HG03378 (cell line): ENCODE data around the gene WDR93.

Experiments
- ATAC-seq: cut with Tn5 transposase; IDR thresholded peaks from one replicate; pipeline ENCODE4 v1.9.1; 2021; ENCODE audit warnings: mild to moderate bottlenecking, moderate library complexity; ENCODE audit not compliant: unreplicated experiment

WDR93 gene

DNA sequence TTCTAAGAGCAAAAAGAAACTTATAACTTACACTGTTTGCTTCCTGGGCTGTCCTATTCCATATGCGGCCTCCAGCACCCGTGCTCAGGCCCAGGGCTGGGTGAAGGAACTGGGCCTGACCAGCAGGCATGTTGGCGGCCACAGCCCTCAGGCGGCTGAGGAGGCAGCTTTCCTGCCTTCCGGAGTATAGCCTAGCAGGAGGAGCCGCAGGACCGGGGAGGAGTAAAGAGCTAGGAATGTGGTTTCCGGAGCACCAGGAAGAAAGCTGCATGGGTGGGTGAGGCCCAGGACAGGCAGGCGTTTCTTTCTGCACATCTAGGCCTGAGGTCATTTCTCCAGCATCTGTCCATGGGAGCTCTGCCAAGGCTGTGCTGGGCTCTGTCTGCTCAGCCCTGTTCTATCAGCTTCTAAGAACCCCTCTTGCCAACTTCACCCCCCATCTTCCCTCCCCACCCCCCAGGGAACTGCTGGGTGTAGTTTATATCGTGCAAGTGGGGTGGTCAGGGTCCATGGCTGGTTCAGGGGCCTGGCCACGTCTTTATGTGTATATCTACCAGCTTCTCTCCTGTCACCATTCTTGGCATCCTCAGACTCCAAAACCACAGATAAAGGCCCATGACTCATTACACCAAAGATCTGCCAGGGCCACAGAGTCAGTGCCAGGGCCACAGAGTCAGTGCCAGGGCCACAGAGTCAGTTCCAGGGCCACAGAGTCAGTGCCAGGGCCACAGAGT, 27.6 kb upstream of the WDR93 start:
- ATAC-seq = no peak

DNA sequence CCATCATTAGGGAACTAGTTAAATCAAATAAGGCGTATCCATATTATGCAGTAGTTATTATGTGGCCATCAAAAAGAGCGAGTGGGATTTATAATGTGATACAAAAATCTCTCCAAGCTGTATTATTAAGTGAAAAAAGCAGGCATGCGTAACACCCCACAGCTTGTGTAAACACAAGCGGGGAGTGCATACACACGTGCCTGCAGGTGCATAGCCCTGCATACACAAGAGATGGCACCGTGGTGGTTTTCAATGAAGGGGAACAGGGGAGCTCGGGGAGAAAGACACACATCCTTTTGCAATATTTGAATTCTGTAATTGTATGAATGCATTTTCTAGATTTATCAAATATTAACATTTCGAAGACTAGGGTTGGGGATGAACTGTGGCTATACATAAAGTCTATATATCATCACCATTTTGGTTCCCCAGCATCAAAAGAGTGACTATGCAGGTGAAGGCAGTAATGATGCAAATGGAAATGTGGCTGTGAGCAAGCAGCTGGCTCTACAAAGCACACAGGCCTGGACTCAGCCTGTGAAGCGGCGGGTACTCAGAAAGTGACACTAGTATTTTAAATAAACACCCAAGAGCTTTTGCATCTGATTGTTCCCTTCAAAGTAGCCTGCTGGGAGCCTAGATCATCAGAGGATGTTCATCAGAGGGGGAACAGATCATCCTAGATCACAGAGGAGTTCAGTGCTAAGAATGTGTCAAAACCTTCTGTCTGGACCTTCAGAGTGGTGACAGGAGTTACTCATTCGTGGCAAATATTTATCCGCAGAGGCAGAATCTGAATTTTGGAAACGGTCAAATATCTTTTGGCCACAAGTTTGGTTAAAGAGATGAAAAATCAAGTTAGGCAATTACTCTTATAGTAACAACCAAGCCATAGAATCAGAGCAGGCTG, 25.9 kb upstream of the WDR93 start:
- no peak for ATAC-seq

- no peak for ATAC-seq
These were observed 25.0 kb upstream of the WDR93 start for GRCh38 chr15:89665449-89666181.

DNA sequence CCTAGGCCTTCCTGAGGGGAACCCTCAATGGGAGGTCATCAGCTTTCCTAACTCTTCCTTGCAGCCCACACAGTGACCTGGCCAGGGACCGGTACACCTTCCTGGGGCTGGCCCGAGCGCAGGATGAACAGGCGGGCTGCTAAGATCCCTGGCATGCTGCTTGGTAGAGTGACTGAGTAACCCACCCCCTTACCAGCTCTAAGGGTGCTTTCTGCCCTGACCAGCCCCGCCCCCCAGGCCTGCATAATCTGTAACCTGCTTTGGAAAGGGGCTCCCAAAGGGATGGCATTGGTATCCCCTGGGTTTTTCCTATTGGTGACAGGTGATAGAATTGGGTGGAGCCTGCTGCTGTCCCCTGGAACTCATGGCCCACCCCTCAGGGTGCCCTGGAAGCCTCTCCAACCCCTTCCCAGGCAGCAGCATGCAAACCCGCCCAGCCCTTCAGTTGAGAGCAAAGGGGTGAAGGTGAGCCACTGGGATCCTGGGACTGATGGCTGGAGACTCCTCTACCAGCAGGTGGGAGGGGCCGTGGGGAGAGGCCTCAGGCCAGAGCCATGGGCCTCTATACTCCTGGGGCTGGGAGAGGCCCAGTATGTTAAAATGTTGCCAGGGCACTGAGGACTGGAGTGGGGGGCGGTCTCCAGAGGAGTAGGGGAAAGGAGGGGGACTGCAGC, 24.3 kb upstream of the WDR93 start:
- no peak for ATAC-seq

- ATAC-seq = no peak
These were observed 23.5 kb upstream of the WDR93 start for GRCh38 chr15:89666858-89667705.

DNA sequence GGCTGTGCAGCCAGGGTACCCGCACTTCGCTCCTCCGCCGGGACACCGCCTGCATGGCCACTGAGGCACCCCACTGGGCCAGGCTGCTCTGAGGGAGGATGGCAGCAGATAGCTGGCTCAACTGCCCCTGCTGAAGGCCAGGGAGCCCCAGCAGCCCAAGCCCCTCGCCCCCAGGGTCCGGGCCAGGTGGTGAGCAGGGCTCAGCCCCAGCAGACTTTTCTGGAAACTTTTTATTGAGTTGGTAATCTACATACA, 23.0 kb upstream of the WDR93 start:
- no peak for ATAC-seq

- ATAC-seq = no peak
These were observed 22.4 kb upstream of the WDR93 start for GRCh38 chr15:89668171-89668570.

- no peak for ATAC-seq
These were observed 21.2 kb upstream of the WDR93 start for GRCh38 chr15:89669309-89669865.

DNA sequence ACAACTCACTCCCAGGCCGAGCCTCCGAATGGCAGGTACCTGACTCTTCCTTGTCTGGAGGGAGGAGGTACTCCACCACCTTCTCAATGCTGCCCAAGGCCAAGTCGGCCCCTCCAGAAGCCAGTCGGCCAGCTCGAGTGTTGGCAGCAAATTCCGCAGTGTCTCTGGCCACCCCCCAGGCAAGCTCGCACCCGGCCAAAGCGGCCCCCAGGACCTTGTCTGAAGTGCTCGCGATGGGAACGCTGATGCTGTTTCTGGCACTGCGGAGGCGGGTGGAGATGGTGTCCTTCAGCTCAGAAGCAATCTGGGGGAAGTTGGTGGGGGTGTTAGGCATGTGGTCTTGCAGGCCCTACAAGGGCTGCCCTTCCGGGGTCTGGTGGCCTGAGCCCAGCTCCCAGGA, 20.7 kb upstream of the WDR93 start:
- no peak for ATAC-seq

DNA sequence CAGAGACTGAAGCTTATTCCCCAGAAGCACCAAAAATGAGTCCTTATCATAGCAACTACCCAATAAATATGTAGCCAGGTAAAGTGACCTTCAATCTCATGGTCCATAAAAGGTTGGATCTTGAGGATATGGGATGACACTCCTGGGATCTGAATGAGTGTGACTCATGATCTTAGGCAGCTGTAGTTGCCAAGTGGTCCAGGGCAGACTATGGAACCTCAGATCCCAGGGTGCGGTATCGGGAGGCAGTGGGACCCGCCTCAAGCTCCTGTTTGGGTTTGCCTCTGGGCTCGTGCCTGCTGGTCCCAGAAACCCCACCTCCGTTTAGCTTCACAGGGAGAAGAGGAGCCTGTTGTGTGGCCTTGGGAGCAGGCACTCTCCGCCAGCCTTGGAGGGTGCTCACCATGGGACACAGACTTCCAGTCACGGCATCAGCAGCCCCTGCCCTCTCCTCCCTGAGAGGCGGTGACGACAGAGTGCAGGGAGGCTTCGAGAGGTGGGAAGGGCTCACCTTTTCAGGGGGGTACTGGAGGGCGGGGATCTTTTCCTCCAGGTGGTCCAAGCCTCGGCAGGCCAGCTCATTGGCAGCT, 19.5 kb upstream of the WDR93 start:
- no peak for ATAC-seq

DNA sequence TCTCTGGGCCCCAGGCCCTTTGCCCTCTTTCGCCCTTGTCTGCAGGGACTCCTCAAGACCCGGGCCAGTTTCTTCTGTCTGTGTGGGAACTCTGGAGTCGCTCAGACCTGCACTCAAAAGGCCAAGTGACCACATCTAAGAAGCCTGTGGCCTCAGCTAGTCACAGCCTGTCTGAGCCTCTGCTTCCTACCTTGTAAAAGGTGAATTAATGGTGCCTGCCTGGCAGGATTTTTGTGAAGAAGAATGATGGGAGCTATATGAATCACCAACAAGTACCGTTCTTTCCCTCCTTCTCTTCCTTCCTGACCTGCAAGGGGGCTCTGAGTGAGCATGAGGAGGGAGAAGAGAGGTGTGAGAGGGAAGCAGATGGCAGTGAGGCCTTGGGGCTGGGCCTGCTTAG, 18.9 kb upstream of the WDR93 start:
- ATAC-seq = no peak

- ATAC-seq = no peak
These were observed 18.1 kb upstream of the WDR93 start for GRCh38 chr15:89672221-89673164.

- no peak for ATAC-seq
These were observed 17.5 kb upstream of the WDR93 start for GRCh38 chr15:89673165-89673512.

DNA sequence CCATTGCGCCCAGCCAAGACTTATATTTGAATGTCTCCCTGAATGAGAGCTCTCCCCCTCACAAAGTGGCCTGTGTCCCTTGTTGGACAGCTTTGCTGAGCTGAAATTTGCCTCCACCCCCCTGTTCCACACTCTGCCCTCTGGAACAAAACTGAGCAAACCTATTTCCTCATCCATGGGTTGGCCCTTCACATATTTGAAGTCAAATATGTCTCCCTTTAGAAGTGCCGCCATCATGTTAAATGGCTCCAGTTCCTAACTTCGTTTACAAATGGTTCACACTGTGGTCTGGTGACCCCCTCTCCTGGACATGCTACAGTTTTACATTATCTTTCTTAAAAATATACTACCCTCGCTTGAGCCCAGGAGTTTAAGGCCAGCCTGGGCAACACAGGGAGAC, 16.1 kb upstream of the WDR93 start:
- ATAC-seq = no peak

- ATAC-seq = no peak
These were observed 15.0 kb upstream of the WDR93 start for GRCh38 chr15:89675606-89676005.

GRCh38 chr15:89677381-89677780, 13.2 kb upstream of the WDR93 start:
- no peak for ATAC-seq

DNA sequence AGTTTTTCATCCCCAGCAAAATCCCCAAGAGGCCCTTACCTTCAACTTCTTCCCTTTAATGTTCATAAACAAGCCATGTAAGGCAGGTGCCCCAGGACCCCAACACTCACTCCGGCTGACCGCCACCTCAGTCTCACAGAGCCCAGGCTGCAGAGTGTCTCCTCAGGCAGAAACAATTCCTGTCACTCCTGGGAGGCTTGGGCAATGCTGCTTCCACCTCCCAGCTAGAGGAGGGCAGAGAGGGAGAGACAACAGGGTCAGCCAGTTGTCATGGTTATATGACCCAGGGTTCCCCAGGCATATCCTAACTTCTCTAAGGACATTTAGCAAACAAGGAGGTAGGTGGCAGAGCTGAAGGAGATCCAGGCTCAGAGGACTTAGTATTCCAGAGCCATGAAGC, 11.4 kb upstream of the WDR93 start, which contains the start of gene PLIN1:
PLIN1 (minus strand) TSS at position 156 of the 400 bp plus-strand sequence. CDS start 1,878 bp downstream, outside the sequence.
- ATAC-seq = no peak

DNA sequence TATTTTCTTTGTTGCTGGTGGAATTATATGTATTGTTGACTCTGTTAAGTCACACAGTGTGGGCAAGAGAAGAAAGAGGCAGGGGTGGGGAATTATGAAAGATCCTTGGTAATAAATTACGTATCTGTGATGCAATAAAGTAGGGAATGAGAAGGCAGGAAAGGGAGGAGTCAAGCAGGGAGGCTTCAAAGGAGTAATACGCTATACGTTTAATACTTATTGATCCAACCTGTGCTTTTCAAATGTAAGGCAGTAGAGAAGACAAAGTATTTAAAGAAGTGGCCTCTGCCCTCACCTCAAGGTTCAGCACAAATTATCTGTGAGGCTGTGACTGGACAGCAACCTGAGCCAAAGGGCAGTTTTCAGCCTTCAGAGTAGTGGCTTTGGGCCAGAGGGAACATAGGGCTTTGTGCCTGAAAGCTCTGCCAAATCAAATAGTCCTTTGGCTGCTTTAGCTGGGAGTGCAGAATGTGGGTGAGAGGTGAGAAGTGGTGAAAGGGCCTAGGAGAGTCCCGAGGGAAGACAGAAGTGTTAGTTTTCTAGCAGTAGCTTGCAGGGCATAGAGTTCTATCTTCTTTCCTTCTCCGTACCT, 10.2 kb upstream of the WDR93 start:
- ATAC-seq = no peak
